T-helper 22 cell (primary cell): Measurements from ENCODE around the gene GCKR.

Experiments used
- DNase-seq: peaks from one replicate; pipeline ENCODE4 v3.0.0-alpha.2; 2020; ENCODE audit warnings: low read depth

GCKR gene

GRCh38 chr2:27572439-27572838 is 75.8 kb downstream of the GCKR start:
- no peak for DNase-seq

- DNase-seq, result no peak
Measured at GRCh38 chr2:27572998-27573429, 76.4 kb downstream of the GCKR start.
